GM12874 (cell line): ENCODE data around the gene ZNF365.

Experiments
- TF ChIP-seq, protein P1 (sequence below): IDR thresholded peaks from 2 replicates; pipeline ENCODE4 v1.5.1; 2011; ENCODE audit warnings: low read depth, mild to moderate bottlenecking, control low read depth, low read length, moderate library complexity; ENCODE audit not compliant: insufficient read depth

ZNF365 gene

DNA sequence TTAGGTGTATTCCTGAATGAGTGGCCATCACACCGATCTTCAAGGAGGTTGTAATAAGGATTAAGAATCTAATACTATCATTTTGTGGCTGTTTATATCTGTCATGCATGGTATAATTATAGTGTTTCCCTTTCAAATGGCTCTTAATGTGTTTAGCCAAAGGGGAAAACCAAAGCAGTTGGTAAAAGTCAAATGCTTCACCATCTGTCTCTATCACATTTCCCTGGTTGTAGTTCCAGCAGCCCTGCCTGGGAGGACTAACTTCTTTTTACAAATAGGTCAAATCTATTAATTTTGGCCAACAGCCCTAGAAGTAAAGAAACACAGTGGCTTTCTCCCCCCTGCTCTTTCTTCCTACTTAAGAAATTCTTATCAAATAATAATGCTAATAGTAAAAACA lies 56.7 kb downstream of the ZNF365 start:
- TF ChIP-seq, protein P1, sequence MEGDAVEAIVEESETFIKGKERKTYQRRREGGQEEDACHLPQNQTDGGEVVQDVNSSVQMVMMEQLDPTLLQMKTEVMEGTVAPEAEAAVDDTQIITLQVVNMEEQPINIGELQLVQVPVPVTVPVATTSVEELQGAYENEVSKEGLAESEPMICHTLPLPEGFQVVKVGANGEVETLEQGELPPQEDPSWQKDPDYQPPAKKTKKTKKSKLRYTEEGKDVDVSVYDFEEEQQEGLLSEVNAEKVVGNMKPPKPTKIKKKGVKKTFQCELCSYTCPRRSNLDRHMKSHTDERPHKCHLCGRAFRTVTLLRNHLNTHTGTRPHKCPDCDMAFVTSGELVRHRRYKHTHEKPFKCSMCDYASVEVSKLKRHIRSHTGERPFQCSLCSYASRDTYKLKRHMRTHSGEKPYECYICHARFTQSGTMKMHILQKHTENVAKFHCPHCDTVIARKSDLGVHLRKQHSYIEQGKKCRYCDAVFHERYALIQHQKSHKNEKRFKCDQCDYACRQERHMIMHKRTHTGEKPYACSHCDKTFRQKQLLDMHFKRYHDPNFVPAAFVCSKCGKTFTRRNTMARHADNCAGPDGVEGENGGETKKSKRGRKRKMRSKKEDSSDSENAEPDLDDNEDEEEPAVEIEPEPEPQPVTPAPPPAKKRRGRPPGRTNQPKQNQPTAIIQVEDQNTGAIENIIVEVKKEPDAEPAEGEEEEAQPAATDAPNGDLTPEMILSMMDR = no peak

DNA sequence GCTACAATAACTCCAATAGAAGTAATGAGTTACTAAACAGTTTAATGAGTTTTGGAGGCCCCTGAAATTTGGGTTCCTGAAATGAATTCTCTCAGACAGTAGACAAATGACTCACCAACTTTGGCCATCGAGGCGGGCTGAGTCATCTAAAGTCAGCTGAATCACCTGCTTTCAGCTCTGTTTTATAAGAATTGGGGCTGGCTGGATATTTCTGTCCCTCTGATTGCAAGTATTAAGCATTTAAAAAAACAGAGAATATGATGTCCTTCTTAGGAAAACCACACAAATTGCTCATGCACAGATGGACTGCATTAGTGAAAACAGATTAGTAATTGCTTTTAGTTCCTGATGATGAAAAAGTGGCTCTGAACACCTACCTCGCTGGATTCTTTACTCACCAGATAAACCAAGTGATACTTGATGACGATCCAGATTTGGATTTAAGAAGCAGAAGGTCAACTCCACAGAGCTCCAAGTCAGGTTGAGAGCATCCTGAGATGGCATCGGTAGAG lies 59.1 kb downstream of the ZNF365 start:
- TF ChIP-seq, protein P1 = no peak

DNA sequence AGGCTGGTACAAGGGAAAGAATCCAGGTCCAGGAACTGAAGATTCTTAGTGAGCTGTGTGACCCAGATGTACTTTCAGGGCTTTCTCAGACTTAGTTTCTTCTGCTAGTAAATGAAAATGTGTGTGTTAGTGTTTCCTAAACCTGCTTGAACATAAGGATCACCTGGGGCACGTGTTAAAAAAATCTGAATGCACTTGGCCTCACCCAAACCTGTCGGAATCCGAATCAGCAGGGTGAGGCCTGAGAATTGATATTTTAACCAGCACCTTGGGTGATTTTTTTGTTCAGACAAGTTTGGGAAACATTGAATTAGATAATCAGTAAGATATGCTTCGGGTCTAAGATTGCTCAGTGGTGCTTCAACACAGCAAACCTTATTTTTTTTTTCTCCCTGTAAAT lies 59.7 kb downstream of the ZNF365 start:
- TF ChIP-seq, protein P1 = no peak

DNA sequence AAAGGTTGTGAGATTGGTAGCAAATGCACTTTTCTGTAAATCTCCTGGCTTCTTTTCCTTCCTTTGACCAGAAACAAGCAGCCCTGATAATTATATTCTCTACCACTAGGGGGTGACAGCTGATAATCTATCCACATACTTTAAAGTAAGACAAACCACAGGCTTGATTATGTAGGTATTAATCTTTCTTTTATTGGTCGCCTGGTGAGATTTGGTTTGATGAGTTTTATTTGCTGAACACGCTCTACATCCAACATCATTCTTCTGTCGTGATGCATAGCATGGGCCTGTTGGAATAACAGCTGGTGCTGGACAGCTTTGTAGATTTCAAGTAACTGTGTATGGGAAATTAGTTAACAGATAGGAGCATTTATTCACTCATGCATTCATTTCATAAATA lies 63.5 kb downstream of the ZNF365 start:
- TF ChIP-seq, protein P1 = peak; percentile 48

DNA sequence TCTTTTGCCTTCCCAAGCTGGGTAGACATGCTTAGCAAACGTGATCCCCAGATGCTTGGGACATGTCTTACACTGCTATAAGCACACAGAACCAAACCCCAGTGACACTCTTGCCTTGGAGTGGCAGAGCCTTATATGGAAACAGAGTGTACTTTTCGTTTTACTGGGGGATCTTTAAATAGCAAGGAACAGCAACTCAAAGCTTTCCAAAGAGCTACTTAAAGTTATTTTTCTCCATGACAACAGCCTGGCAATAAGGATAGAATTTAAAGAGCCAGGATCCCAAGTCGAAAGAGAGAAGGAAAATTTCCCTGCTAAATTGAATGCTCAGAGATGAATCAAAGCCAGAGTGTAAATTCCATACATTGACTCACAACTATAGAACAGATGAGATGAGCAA lies 67.8 kb downstream of the ZNF365 start:
- TF ChIP-seq, protein P1 = no peak

DNA sequence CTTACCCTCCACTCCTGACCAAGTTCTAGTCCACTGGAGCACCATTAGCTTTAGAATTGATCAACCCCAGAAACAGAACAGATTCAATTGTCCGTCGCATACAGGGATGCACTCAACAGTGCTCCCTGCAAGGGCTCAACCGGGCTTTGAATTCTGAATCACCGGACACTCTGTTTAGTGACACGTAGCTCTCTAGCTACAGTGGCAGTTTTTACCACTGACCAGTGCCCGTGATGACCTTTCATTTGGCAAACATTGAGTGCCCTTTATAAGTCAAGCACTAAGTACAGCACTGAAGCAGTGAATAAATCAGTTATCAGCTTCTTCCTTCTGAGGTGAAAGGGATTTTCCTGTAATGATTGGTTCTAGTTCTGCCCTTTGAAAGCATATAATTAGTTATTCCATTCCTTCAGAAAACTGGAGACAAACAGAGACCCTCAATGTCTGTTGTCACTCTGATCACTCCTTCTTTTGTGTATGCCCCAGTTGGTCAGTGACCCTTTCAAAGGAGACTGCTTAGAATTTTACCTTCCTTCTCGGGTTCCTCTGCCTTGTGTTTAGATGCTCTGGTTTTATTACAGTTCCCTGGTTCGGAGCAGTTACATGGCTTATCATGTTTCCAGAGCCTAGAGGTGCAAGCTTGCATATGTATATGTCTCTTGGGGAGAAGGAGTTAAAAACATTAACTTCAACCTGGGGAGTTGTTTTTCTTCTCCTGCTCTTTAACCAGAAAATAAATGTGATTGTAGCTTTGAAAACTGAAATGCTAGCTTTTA lies 68.9 kb downstream of the ZNF365 start:
- TF ChIP-seq, protein P1 = no peak

DNA sequence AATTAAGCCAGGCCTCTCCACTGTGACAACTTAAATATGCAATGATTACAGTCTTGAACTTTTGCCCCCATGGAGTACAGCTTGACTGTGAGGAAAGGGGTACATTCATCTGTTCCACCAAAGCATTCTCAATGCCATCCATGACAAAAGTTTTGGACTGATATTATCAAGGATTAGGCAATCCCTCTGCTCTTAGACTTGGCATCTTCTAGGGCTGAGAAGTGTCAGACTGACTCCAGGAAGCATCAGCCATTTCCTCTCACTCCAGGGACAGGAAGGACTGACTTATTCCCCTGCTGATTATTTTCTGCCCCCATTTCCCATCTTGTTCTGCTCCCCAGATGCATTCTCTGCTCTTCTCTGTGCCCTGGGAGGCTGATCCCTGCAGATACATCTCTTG lies 69.7 kb downstream of the ZNF365 start:
- TF ChIP-seq, protein P1 = no peak
